OCI-LY1 (cell line): ENCODE data around the gene CIDEB.

Source experiments
- H2AFZ ChIP-seq: fragments of 200-600 bp; sonication (generic), shearing (Covaris generic); 2 replicates; pipeline ENCODE4 v1.6.0; 2014; ENCODE audit warnings: antibody characterized with exemption, mild to moderate bottlenecking, low read length
- H3F3A ChIP-seq: fragments of 200-600 bp; sonication (generic), shearing (Covaris generic); 2 replicates; pipeline ENCODE4 v1.6.0; 2014; ENCODE audit warnings: mild to moderate bottlenecking, antibody characterized with exemption, low read length, moderate library complexity; ENCODE audit not compliant: insufficient read depth
- H3K27ac ChIP-seq: fragments of 200-600 bp; sonication (generic); 2 replicates; pipeline ENCODE4 v1.5.1; 2014; ENCODE audit warnings: low read length, mixed run types, mild to moderate bottlenecking, low read depth; ENCODE audit not compliant: poor library complexity, severe bottlenecking
- H3K27me3 ChIP-seq: fragments of 200-600 bp; sonication (generic); 2 replicates; pipeline ENCODE4 v1.6.0; 2014; ENCODE audit warnings: antibody characterized with exemption, mild to moderate bottlenecking, low read length, moderate library complexity; ENCODE audit not compliant: insufficient read depth
- H3K36me3 ChIP-seq: fragments of 200-600 bp; sonication (generic); 2 replicates; pipeline ENCODE4 v1.6.1; 2014; ENCODE audit warnings: mild to moderate bottlenecking, antibody characterized with exemption, low read length, moderate library complexity, mixed read lengths; ENCODE audit not compliant: insufficient read depth
- H3K4me1 ChIP-seq: fragments of 200-600 bp; sonication (generic); 2 replicates; pipeline ENCODE4 v1.5.1; 2014; ENCODE audit warnings: mild to moderate bottlenecking, low read length, moderate library complexity; ENCODE audit not compliant: insufficient read depth, severe bottlenecking
- H3K4me2 ChIP-seq: fragments of 200-600 bp; sonication (generic), shearing (Covaris generic); 2 replicates; pipeline ENCODE4 v1.6.1; 2014; ENCODE audit warnings: low read length
- H3K4me3 ChIP-seq: fragments of 200-600 bp; sonication (generic); 2 replicates; pipeline ENCODE4 v1.5.1; 2014; ENCODE audit warnings: low read length, low read depth, mild to moderate bottlenecking, mixed read lengths; ENCODE audit not compliant: poor library complexity, severe bottlenecking
- H3K79me2 ChIP-seq: fragments of 200-600 bp; shearing (Covaris generic); 2 replicates; pipeline ENCODE4 v1.6.1; 2016; ENCODE audit warnings: mixed run types, low read length, mixed read lengths; ENCODE audit not compliant: insufficient read depth
- H3K9ac ChIP-seq: fragments of 200-600 bp; sonication (generic), shearing (Covaris generic); 2 replicates; pipeline ENCODE4 v1.6.1; 2014; ENCODE audit warnings: mild to moderate bottlenecking, low read length, mixed read lengths
- H3K9me2 ChIP-seq: fragments of 200-600 bp; sonication (generic), shearing (Covaris generic); 2 replicates; pipeline ENCODE4 v1.6.1; 2014; ENCODE audit warnings: low read depth, mild to moderate bottlenecking, low read length, mixed read lengths
- H3K9me3 ChIP-seq: fragments of 200-600 bp; shearing (Covaris generic); 2 replicates; pipeline ENCODE4 v1.6.1; 2014; ENCODE audit warnings: low read length, mixed read lengths
- H4K20me1 ChIP-seq: fragments of 200-600 bp; sonication (generic), shearing (Covaris generic); 2 replicates; pipeline ENCODE4 v1.6.0; 2016; ENCODE audit warnings: mild to moderate bottlenecking, low read length; ENCODE audit not compliant: insufficient read depth
- EZH2 ChIP-seq: fragments of 200-600 bp; sonication (generic), shearing (Covaris generic); IDR thresholded peaks from 2 replicates; pipeline ENCODE4 v1.8.0; 2017; ENCODE audit warnings: borderline replicate concordance, mixed run types, mild to moderate bottlenecking, antibody characterized with exemption, low read length, moderate library complexity, mixed read lengths
- TF ChIP-seq, protein P1 (sequence below): fragments of 200-600 bp; sonication (generic), shearing (Covaris generic); IDR thresholded peaks from 2 replicates; pipeline ENCODE4 v1.5.1; 2017; ENCODE audit warnings: mild to moderate bottlenecking, antibody characterized with exemption, low read length, moderate library complexity, mixed read lengths

Gene CIDEB

DNA sequence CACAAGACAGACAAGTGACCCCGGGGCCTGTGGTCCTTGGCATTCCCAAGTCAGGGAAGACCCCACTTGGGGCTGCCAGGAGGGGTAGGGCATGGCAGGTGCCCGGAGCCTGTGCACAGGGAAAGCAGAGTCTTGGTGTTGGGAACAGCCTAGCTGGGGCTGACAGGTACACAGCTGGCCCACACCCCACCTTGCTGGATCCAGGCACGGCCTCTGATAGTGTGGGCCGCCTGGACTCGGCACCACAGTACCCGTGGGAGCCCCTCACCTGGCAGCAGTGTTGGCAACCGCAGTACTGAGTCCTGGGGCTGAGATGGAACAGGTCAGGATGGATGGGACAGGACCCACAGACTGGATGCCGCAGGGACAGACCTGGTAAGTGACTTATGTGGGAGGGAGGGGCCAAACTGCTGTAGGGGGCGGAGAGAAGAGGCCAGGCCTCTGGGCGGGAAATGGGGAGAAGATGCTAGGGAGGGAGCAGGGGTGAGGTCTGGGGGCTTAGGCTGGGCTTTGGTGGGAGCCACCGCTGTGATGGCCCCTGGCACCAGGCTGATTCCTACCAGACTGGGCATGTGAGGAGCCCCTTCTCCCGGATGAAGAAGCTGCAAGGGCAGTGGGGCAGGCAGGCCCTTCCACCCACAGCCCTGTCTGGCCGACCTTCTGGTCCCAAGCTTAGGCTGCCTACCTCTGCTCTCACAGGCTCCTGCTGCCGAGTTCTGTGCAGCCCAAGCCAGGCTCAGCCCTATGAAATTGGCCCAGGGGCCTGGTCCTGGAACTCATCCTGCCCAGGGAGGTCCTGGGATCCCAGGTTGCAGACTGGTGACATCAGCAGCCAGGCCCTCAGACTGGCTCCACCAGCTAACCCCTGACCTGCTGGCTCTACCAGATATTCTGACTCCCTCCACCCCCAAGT is 44.7 kb downstream of the CIDEB start, which contains the start of gene TGM1:
TSS of gene TGM1 (minus strand) at position 357 of the 913 bp plus-strand sequence. CDS start 825 bp downstream, outside the sequence.
- Histone ChIP-seq H2AFZ (no peak within 1 kb of the TSS), H3K27ac (no peak within 1 kb of the TSS), H4K20me1 (no peaks in the 10 kb centered on the region), H3K27me3 (no peaks in the 10 kb centered on the region), H3K4me2 (no peak within 1 kb of the TSS), H3K4me1 (no peaks in the 10 kb centered on the region), H3K79me2 (no peaks in the 10 kb centered on the region), H3K9ac (no peak within 1 kb of the TSS), H3F3A (no peaks in the 10 kb centered on the region), H3K9me2 (no peaks in the 10 kb centered on the region), H3K4me3 (no peak within 1 kb of the TSS), H3K36me3 (0 out of 2 replicates have a peak, but pooled peaks cover 3% of the 10 kb centered on the region), H3K9me3 (no peaks in the 10 kb centered on the region)
- no peak for TF ChIP-seq EZH2
- TF ChIP-seq, protein P1, sequence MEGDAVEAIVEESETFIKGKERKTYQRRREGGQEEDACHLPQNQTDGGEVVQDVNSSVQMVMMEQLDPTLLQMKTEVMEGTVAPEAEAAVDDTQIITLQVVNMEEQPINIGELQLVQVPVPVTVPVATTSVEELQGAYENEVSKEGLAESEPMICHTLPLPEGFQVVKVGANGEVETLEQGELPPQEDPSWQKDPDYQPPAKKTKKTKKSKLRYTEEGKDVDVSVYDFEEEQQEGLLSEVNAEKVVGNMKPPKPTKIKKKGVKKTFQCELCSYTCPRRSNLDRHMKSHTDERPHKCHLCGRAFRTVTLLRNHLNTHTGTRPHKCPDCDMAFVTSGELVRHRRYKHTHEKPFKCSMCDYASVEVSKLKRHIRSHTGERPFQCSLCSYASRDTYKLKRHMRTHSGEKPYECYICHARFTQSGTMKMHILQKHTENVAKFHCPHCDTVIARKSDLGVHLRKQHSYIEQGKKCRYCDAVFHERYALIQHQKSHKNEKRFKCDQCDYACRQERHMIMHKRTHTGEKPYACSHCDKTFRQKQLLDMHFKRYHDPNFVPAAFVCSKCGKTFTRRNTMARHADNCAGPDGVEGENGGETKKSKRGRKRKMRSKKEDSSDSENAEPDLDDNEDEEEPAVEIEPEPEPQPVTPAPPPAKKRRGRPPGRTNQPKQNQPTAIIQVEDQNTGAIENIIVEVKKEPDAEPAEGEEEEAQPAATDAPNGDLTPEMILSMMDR, result no peak

GRCh38 chr14:24261969-24262327 is 45.8 kb downstream of the CIDEB start:
- Histone ChIP-seq H3K27me3 (no peaks in the 10 kb centered on the region), H3K4me1 (no peaks in the 10 kb centered on the region), H3K4me3 (no peak overlapping the region), H3K27ac (no peak overlapping the region), H3K4me2 (no peak overlapping the region), H3K79me2 (no peaks in the 10 kb centered on the region), H3K36me3 (0 out of 2 replicates have a peak, but pooled peaks cover 3% of the 10 kb centered on the region), H3K9me2 (no peaks in the 10 kb centered on the region), H3K9me3 (no peaks in the 10 kb centered on the region), H3F3A (no peaks in the 10 kb centered on the region), H3K9ac (no peak overlapping the region), H2AFZ (no peak overlapping the region), H4K20me1 (no peaks in the 10 kb centered on the region)
- TF ChIP-seq, protein P1, result no peak
- TF ChIP-seq EZH2, result no peak

GRCh38 chr14:24261256-24261968 is 46.4 kb downstream of the CIDEB start:
- no peak overlapping the region for H3K4me3 ChIP-seq
- H3K4me2 ChIP-seq, result no peak overlapping the region
- no peaks in the 10 kb centered on the region for H3F3A ChIP-seq
- no peaks in the 10 kb centered on the region for H3K36me3 ChIP-seq
- no peak overlapping the region for H3K9ac ChIP-seq
- H4K20me1 ChIP-seq, result no peaks in the 10 kb centered on the region
- no peaks in the 10 kb centered on the region for H3K9me2 ChIP-seq
- H3K27me3 ChIP-seq, result no peaks in the 10 kb centered on the region
- TF ChIP-seq EZH2, result no peak
- TF ChIP-seq, protein P1, result no peak
- H3K27ac ChIP-seq, result no peak overlapping the region
- no peaks in the 10 kb centered on the region for H3K4me1 ChIP-seq
- H3K79me2 ChIP-seq, result no peaks in the 10 kb centered on the region
- no peaks in the 10 kb centered on the region for H3K9me3 ChIP-seq
- H2AFZ ChIP-seq, result no peak overlapping the region
